BLaER1 treated with 17β-estradiol and CSF1 and Interleukin-3, amounts not matched to agents 10 nM and 100 nM (cell line): ENCODE results near the gene SSBP2.

Experiments used
- H3K27ac ChIP-seq, 11 experiments: shearing (Covaris generic); formaldehyde crosslinking; 2 replicates each; pipeline ENCODE4 v1.8.1; 2022
- H3K27me3 ChIP-seq, 11 experiments: shearing (Covaris generic); formaldehyde crosslinking; 2 replicates each; pipeline ENCODE4 v1.8.1; 2022
- H3K36me3 ChIP-seq, 11 experiments: shearing (Covaris generic); formaldehyde crosslinking; 2 replicates each; pipeline ENCODE4 v1.8.1; 2022
- H3K4me1 ChIP-seq, 10 experiments: shearing (Covaris generic); formaldehyde crosslinking; 2 replicates each; pipeline ENCODE4 v1.8.1; 2022
- H3K4me2 ChIP-seq, 11 experiments: shearing (Covaris generic); formaldehyde crosslinking; 2 replicates each; pipeline ENCODE4 v1.8.1; 2022
- H3K4me3 ChIP-seq, 10 experiments: shearing (Covaris generic); formaldehyde crosslinking; 2 replicates each; pipeline ENCODE4 v1.8.1; 2022
- H3K9ac ChIP-seq, 11 experiments: shearing (Covaris generic); formaldehyde crosslinking; 2 replicates each; pipeline ENCODE4 v1.8.1; 2022
- H3K9me3 ChIP-seq, 11 experiments: shearing (Covaris generic); formaldehyde crosslinking; replicated peaks in 1 of 11; 2 replicates each; pipeline ENCODE4 v1.8.1; 2022
- H4K20me1 ChIP-seq, 11 experiments: shearing (Covaris generic); formaldehyde crosslinking; 2 replicates each; pipeline ENCODE4 v1.8.1; 2022
- Cebpa-rat ChIP-seq, 11 experiments: shearing (Covaris generic); IDR thresholded peaks; 2 replicates each; pipeline ENCODE4 v1.8.1; 2022

Gene SSBP2

DNA sequence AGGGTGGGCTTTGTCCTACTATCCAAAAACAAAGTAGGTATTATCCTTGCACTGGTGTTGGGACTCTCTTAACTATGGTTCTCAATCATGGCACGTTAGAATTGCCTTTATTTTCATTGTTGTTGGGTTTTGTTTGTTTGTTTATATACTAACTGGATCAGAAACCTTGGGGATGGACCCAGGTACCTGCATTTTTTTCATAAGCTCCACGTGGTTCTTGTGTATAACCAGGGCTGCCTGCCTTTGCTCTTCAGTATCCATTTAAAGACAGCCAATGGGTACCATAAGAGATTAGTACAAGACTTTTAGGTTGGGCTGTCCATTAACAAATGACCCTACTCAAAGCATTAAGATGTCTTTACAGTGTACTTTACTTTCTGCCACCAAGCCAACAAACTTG lies 2.5 kb upstream of the SSBP2 start:
- H3K4me2 ChIP-seq = peak overlapping the region in 2 of 11 experiments; percentile 96; a peak in 2 of 22 replicates
- no peak overlapping the region for H3K4me3 ChIP-seq
- no peak overlapping the region for H3K27ac ChIP-seq
- H3K9me3 ChIP-seq = 0 out of 22 replicates have a peak, but pooled peaks cover 0 to 1% (median 0%) of the 10 kb centered on the region in 11 experiments
- peaks cover 0 to 12% (median 0%) of the 10 kb centered on the region in 11 experiments; a peak in 6 of 22 replicates for H4K20me1 ChIP-seq
- peaks cover 16 to 55% (median 21%) of the 10 kb centered on the region in 10 experiments for H3K4me1 ChIP-seq
- TF ChIP-seq Cebpa-rat (IDR thresholded peaks at IDR 0.05) = no peak
- H3K9ac ChIP-seq = no peak overlapping the region
- H3K27me3 ChIP-seq = no peaks in the 10 kb centered on the region; a peak in 1 of 22 replicates
- H3K36me3 ChIP-seq = no peaks in the 10 kb centered on the region

- no peaks in the 10 kb centered on the region for H3K36me3 ChIP-seq
- no peak overlapping the region for H3K4me3 ChIP-seq
- H3K9me3 ChIP-seq = no peaks in the 10 kb centered on the region
- peaks cover 22 to 55% (median 29%) of the 10 kb centered on the region in 10 experiments for H3K4me1 ChIP-seq
- H3K9ac ChIP-seq = no peak overlapping the region
- no peak for TF ChIP-seq Cebpa-rat (IDR thresholded peaks at IDR 0.05)
- peaks cover 0 to 20% (median 0%) of the 10 kb centered on the region in 11 experiments; a peak in 6 of 22 replicates for H4K20me1 ChIP-seq
- H3K27ac ChIP-seq = no peak overlapping the region
- peak overlapping the region in 9 of 11 experiments; percentile 90 to 97 (median 94); a peak in 14 of 22 replicates for H3K4me2 ChIP-seq
- no peaks in the 10 kb centered on the region; a peak in 1 of 22 replicates for H3K27me3 ChIP-seq
These were observed 1.7 kb upstream of the SSBP2 start for GRCh38 chr5:81752644-81752963.

GRCh38 chr5:81751836-81752643 lies 1.1 kb upstream of the SSBP2 start:
- peak overlapping the region; percentile 47 to 76 (median 69) for H3K4me3 ChIP-seq
- H3K27me3 ChIP-seq = no peaks in the 10 kb centered on the region; a peak in 1 of 22 replicates
- H3K36me3 ChIP-seq = no peaks in the 10 kb centered on the region
- peak overlapping the region; percentile 89 to 97 (median 94) for H3K4me2 ChIP-seq
- peak overlapping the region; percentile 86 to 97 (median 91) for H3K9ac ChIP-seq
- TF ChIP-seq Cebpa-rat (IDR thresholded peaks at IDR 0.05) = no peak
- peaks cover 26 to 61% (median 34%) of the 10 kb centered on the region in 10 experiments for H3K4me1 ChIP-seq
- H3K9me3 ChIP-seq = no peaks in the 10 kb centered on the region
- peak overlapping the region; percentile 76 to 98 (median 93) for H3K27ac ChIP-seq
- peaks cover 0 to 26% (median 0%) of the 10 kb centered on the region in 11 experiments; a peak in 7 of 22 replicates for H4K20me1 ChIP-seq

- Histone ChIP-seq H3K36me3 (no peaks in the 10 kb centered on the region), H3K27me3 (no peaks in the 10 kb centered on the region; a peak in 1 of 22 replicates), H3K4me3 (peak overlapping the region; percentile 69 to 86 (median 74)), H3K27ac (peak overlapping the region; percentile 40 to 76 (median 68); a peak in 20 of 22 replicates), H3K4me2 (peak overlapping the region in 7 of 11 experiments; percentile 15 to 49 (median 35); a peak in 10 of 22 replicates), H3K4me1 (peaks cover 32 to 64% (median 49%) of the 10 kb centered on the region in 10 experiments), H4K20me1 (peaks cover 0 to 41% (median 0%) of the 10 kb centered on the region in 11 experiments; a peak in 7 of 22 replicates), H3K9ac (peak overlapping the region; percentile 59 to 91 (median 80)), H3K9me3 (no peaks in the 10 kb centered on the region)
- TF ChIP-seq Cebpa-rat (IDR thresholded peaks at IDR 0.05) = no peak
These were observed 439 bp downstream of the SSBP2 start for GRCh38 chr5:81750308-81751008.

GRCh38 chr5:81749561-81750307 lies 1.2 kb downstream of the SSBP2 start:
- no peaks in the 10 kb centered on the region; a peak in 1 of 22 replicates for H3K27me3 ChIP-seq
- H4K20me1 ChIP-seq = peaks cover 0 to 49% (median 0%) of the 10 kb centered on the region in 11 experiments; a peak in 7 of 22 replicates
- peaks cover 32 to 64% (median 51%) of the 10 kb centered on the region in 10 experiments for H3K4me1 ChIP-seq
- H3K4me3 ChIP-seq = peak overlapping the region; percentile 69 to 86 (median 74)
- H3K9ac ChIP-seq = peak overlapping the region; percentile 59 to 91 (median 80)
- H3K36me3 ChIP-seq = no peaks in the 10 kb centered on the region
- peak overlapping the region; percentile 81 to 94 (median 88) for H3K4me2 ChIP-seq
- TF ChIP-seq Cebpa-rat (IDR thresholded peaks at IDR 0.05) = no peak
- H3K9me3 ChIP-seq = no peaks in the 10 kb centered on the region
- peak overlapping the region; percentile 44 to 76 (median 68) for H3K27ac ChIP-seq

DNA sequence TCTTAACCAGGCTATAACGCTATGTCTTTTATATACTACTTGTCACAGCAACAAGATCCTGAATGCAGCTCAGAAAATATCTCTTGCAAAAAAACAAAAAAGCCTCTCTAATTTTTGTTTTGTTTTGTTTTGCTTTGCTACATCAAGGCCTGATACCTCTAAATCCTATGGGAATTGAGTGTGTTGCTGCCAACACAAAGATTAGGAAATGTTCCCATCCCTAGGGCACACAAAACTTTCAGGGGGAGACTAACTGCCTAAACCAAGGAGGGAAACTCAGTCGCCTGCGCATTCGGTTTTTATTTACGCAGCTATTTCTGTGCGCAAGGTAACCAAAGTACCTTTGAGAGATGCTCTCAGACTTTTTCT lies 1.7 kb downstream of the SSBP2 start:
- Histone ChIP-seq H3K9ac (peak overlapping the region; percentile 59 to 91 (median 80)), H3K4me3 (peak overlapping the region; percentile 69 to 86 (median 74)), H3K27me3 (no peaks in the 10 kb centered on the region; a peak in 1 of 22 replicates), H3K9me3 (no peaks in the 10 kb centered on the region), H3K4me1 (peaks cover 32 to 64% (median 51%) of the 10 kb centered on the region in 10 experiments), H3K27ac (peak overlapping the region in 10 of 11 experiments; percentile 44 to 76 (median 68); a peak in 19 of 22 replicates), H3K4me2 (peak overlapping the region; percentile 81 to 94 (median 88)), H3K36me3 (no peaks in the 10 kb centered on the region), H4K20me1 (peaks cover 0 to 54% (median 0%) of the 10 kb centered on the region in 11 experiments; a peak in 7 of 22 replicates)
- no peak for TF ChIP-seq Cebpa-rat (IDR thresholded peaks at IDR 0.05)

- H3K4me3 ChIP-seq = peak overlapping the region in 9 of 10 experiments; percentile 69 to 86 (median 74); a peak in 15 of 20 replicates
- H3K9me3 ChIP-seq = 0 out of 22 replicates have a peak, but pooled peaks cover 0 to 2% (median 0%) of the 10 kb centered on the region in 11 experiments
- peaks cover 32 to 62% (median 51%) of the 10 kb centered on the region in 10 experiments for H3K4me1 ChIP-seq
- TF ChIP-seq Cebpa-rat (IDR thresholded peaks at IDR 0.05) = no peak
- H3K4me2 ChIP-seq = peak overlapping the region; percentile 81 to 94 (median 88); a peak in 21 of 22 replicates
- H3K27me3 ChIP-seq = no peaks in the 10 kb centered on the region; a peak in 1 of 22 replicates
- peak overlapping the region in 6 of 11 experiments; percentile 44 to 76 (median 67); a peak in 11 of 22 replicates for H3K27ac ChIP-seq
- peaks cover 0 to 4% (median 0%) of the 10 kb centered on the region in 11 experiments; a peak in 2 of 22 replicates for H3K36me3 ChIP-seq
- peak overlapping the region; percentile 59 to 91 (median 80); a peak in 19 of 22 replicates for H3K9ac ChIP-seq
- peaks cover 0 to 59% (median 0%) of the 10 kb centered on the region in 11 experiments; a peak in 7 of 22 replicates for H4K20me1 ChIP-seq
These were observed 2.3 kb downstream of the SSBP2 start for GRCh38 chr5:81748556-81748955.

DNA sequence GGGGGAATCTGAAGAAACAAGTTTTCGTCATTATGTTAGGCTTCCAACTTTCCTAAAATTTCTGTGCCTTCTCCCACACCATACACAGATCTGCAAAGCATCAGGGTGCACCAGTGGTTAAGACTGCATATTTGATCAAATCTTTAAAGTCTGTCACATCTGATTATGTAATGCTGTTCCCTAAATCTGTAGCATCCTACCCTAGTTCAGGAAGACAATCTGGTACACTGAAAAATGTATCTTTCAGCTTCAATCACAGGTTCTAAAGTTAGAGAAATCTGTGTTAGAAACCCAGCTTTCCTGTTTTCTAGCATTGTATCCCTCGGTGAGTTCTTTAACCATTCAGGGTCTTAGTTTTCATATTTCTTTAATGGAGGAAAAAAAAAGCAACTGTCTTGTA lies 3.9 kb downstream of the SSBP2 start:
- H3K27me3 ChIP-seq = no peaks in the 10 kb centered on the region; a peak in 1 of 22 replicates
- H3K9ac ChIP-seq = peak overlapping the region in 8 of 11 experiments; percentile 1 to 78 (median 14); a peak in 5 of 22 replicates
- peaks cover 0 to 15% (median 4%) of the 10 kb centered on the region in 11 experiments; a peak in 7 of 22 replicates for H3K9me3 ChIP-seq
- peaks cover 0 to 17% (median 5%) of the 10 kb centered on the region in 11 experiments; a peak in 14 of 22 replicates for H3K36me3 ChIP-seq
- H3K4me1 ChIP-seq = peaks cover 27 to 52% (median 45%) of the 10 kb centered on the region in 10 experiments
- peaks cover 0 to 74% (median 0%) of the 10 kb centered on the region in 11 experiments; a peak in 7 of 22 replicates for H4K20me1 ChIP-seq
- H3K27ac ChIP-seq = peak overlapping the region in 2 of 11 experiments; percentile 1 to 12; a peak in 2 of 22 replicates
- H3K4me3 ChIP-seq = no peak overlapping the region
- H3K4me2 ChIP-seq = peak overlapping the region; percentile 29 to 93 (median 84); a peak in 21 of 22 replicates
- no peak for TF ChIP-seq Cebpa-rat (IDR thresholded peaks at IDR 0.05)
